Prostate gland (tissue), 2 donors: Measurements from ENCODE around the gene DIPK1A. TPM values are rescaled to one million over a fixed set of nuclear protein-coding genes. Genes with fewer than 3 reads are reported as not detected.

Source experiments
- DNase-seq: peaks from one replicate; pipeline ENCODE4 v3.0.0-alpha.2; 2019; ENCODE audit warnings: low spot score
- H3K27ac ChIP-seq, 2 donors: fragments of 200-600 bp; sonication (generic); 2 replicates each; pipeline ENCODE4 v1.5.1; 2017 to 2019
- H3K27me3 ChIP-seq: fragments of 200-600 bp; sonication (generic); replicated peaks from 2 replicates; pipeline ENCODE4 v1.5.1; 2019; ENCODE audit not compliant: insufficient read depth
- H3K36me3 ChIP-seq, 2 donors: fragments of 200-600 bp; sonication (generic); 1 replicate in 1 of 2; 2 replicates in 1 of 2; pipeline versions ENCODE4 v1.5.1 to v1.8.1; 2017 to 2019
- H3K4me1 ChIP-seq: fragments of 200-600 bp; sonication (generic); replicated peaks from 2 replicates; pipeline ENCODE4 v1.5.1; 2019
- H3K4me3 ChIP-seq, 2 donors: fragments of 200-600 bp; sonication (generic); 2 replicates each; pipeline ENCODE4 v1.5.1; 2017 to 2019
- H3K9me3 ChIP-seq: fragments of 200-600 bp; sonication (generic); 2 replicates; pipeline ENCODE4 v1.5.1; 2017
- CTCF ChIP-seq, 4 experiments: fragments of 200-600 bp in 2 of 4; fragments of 450-650 bp in 2 of 4; sonication (generic) in 2 of 4; IDR thresholded peaks; 1 replicate in 3 of 4; 2 replicates in 1 of 4; pipeline ENCODE4 v1.5.1; 2016 to 2019; ENCODE audit warnings: antibody characterized with exemption in 4 of 4, mild to moderate bottlenecking in 2 of 4, moderate library complexity in 2 of 4
- POLR2A ChIP-seq: fragments of 450-650 bp; IDR thresholded peaks from one replicate; pipeline ENCODE4 v1.6.1; 2016; ENCODE audit warnings: antibody characterized with exemption, mild to moderate bottlenecking
- POLR2AphosphoS5 ChIP-seq: sonication (generic); formaldehyde crosslinking; IDR thresholded peaks from one replicate; pipeline ENCODE4 v1.6.1; 2017; ENCODE audit warnings: antibody characterized with exemption
- WGBS: methylation state at CpG from one replicate; pipeline ENCODE4 v1.1.5; 2018; 5-methylcytosine and 5-hydroxymethylcytosine counted together
- intact Hi-C: fragments of 100-400 bp; cut with DNase I; formaldehyde crosslinking; loops from one replicate; pipeline ENCODE4 v1.14.2; 2022
- total RNA-seq, 2 donors: library from RNA; depleted of rRNA; stranded (reverse); fragments of >200 nt; gene quantifications; one replicate each; pipeline ENCODE4 v1.1.0, GENCODE V29; 2016

DIPK1A gene
- total RNA-seq, 2 donors from 2014 or later: 9.2 to 22.2 TPM

GRCh38 chr1:92921031-92922023 is 39.9 kb downstream of the DIPK1A start:
- DNase-seq: no peak
- TF ChIP-seq POLR2A (no peak), POLR2AphosphoS5 (no peak), CTCF (IDR thresholded peaks at IDR 0.05) (no peak)
- 91% methylated on average over 8 of the region's 8 CpGs for WGBS
- Histone ChIP-seq H3K27ac (no peak overlapping the region), H3K36me3 (no peaks in the 10 kb centered on the region), H3K27me3 (no peaks in the 10 kb centered on the region), H3K4me1 (no peaks in the 10 kb centered on the region), H3K9me3 (no peaks in the 10 kb centered on the region), H3K4me3 (no peak overlapping the region)
- intact Hi-C loops: no loop called here

- no peak overlapping the region for H3K27ac ChIP-seq
- no peak for TF ChIP-seq POLR2AphosphoS5
- no peak for TF ChIP-seq POLR2A
- TF ChIP-seq CTCF (IDR thresholded peaks at IDR 0.05): no peak
- DNase-seq: no peak
- no peak overlapping the region for H3K4me3 ChIP-seq
- H3K4me1 ChIP-seq: no peaks in the 10 kb centered on the region
- intact Hi-C loops: no loop called here
- no peaks in the 10 kb centered on the region for H3K27me3 ChIP-seq
- H3K36me3 ChIP-seq: no peaks in the 10 kb centered on the region
- no peaks in the 10 kb centered on the region for H3K9me3 ChIP-seq
Observed at GRCh38 chr1:92916899-92917298, 44.4 kb downstream of the DIPK1A start.

GRCh38 chr1:92915547-92915946 is 45.7 kb downstream of the DIPK1A start:
- no peak for DNase-seq
- intact Hi-C loops: no loop called here
- H3K4me1 ChIP-seq: no peaks in the 10 kb centered on the region
- TF ChIP-seq POLR2A (no peak), POLR2AphosphoS5 (no peak), CTCF (IDR thresholded peaks at IDR 0.05) (no peak)
- no peaks in the 10 kb centered on the region for H3K36me3 ChIP-seq
- no peaks in the 10 kb centered on the region for H3K27me3 ChIP-seq
- H3K27ac ChIP-seq: no peak overlapping the region
- no peak overlapping the region for H3K4me3 ChIP-seq
- H3K9me3 ChIP-seq: no peaks in the 10 kb centered on the region
- WGBS: 61% methylated on average over 1 of the region's 1 CpG

- no peak overlapping the region for H3K4me3 ChIP-seq
- no peak overlapping the region for H3K27ac ChIP-seq
- intact Hi-C loops: no loop called here
- DNase-seq: no peak
- H3K4me1 ChIP-seq: no peaks in the 10 kb centered on the region
- no peaks in the 10 kb centered on the region for H3K9me3 ChIP-seq
- 80% methylated on average over 3 of the region's 3 CpGs for WGBS
- no peaks in the 10 kb centered on the region for H3K36me3 ChIP-seq
- H3K27me3 ChIP-seq: no peaks in the 10 kb centered on the region
- no peak for TF ChIP-seq CTCF (IDR thresholded peaks at IDR 0.05)
- no peak for TF ChIP-seq POLR2A
- no peak for TF ChIP-seq POLR2AphosphoS5
Observed at GRCh38 chr1:92913093-92913819, 48.0 kb downstream of the DIPK1A start.
